Measurements from ENCODE around the gene NTF3.
"Not testable (repeated sequence)": the region's sequence is repeated elsewhere in the genome, so short reads cannot be mapped to it uniquely, and the experiment has no call there.

Gene NTF3

GRCh38 chr12:5534426-5535199, 102.7 kb downstream of the NTF3 start:
- DNase-seq (ENCODE audit: low read depth, low spot score) = no peak

DNA sequence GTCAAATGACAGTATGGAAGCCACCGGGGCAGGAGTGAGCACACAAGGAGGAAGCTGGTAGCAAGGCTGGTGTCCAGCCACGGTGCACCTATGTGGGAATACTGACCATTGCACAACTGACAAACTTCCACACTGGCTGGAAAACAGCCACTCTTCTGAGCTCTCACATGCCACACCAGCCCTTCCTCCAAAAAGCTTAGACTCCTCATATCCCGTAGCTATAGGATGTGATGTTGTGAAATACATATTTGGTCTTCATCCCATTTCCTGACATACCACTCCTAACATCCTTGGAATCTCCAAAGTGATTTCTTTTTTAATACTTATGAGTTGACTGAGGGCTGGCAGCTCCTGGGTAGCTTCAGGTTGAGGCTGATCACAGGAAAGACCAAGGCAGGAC, 103.6 kb downstream of the NTF3 start:
- no peak for DNase-seq (ENCODE audit: low read depth, low spot score)

- not testable (repeated sequence) for DNase-seq (ENCODE audit: low read depth, low spot score)
Measured at GRCh38 chr12:5537026-5537615, 105.2 kb downstream of the NTF3 start.

GRCh38 chr12:5537771-5538170, 105.9 kb downstream of the NTF3 start:
- no peak for DNase-seq (ENCODE audit: low read depth, low spot score)

All from brain pericyte (primary cell).